Measurements from ENCODE around the gene HSPB6.

DNA sequence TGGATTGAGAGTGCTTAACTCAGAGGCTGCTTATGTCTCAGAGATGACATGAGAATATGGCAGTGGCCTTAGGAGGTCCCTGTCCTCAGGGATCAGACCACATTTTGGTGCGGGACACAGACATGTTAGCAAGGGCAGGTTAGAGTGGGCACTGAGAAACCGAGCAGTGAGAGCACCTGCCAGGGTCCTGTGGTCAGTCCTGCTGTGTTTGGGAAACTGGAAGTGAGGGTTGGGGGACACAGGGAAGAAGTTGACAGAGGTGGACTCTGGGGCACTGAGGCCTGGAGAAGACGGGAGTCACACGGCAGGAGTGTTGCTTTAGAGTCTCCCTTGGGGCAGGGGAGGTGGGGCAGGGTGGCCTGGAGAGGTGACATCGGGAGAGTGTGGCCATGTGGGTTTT, 21.9 kb downstream of the HSPB6 start:
- no peak for TF ChIP-seq CTCF (IDR thresholded peaks at IDR 0.05)
- TF ChIP-seq POLR2A (IDR thresholded peaks at IDR 0.05): no peak
- TF ChIP-seq EP300 (IDR thresholded peaks at IDR 0.05): no peak

All from ovary (tissue), 3 donors.